SH-SY5Y (cell line): ENCODE data around the gene OBSL1.
A peak's percentile ranks its signal among the peaks of the same experiment; 100 is the strongest.

Experiments used
- GATA2 ChIP-seq: IDR thresholded peaks from 2 replicates; pipeline ENCODE4 v1.6.1; 2011; ENCODE audit warnings: mild to moderate bottlenecking, low read depth, low read length
- GATA3 ChIP-seq: IDR thresholded peaks from 2 replicates; pipeline ENCODE4 v1.6.1; 2011; ENCODE audit warnings: low read depth, mild to moderate bottlenecking, low read length, moderate library complexity

DNA sequence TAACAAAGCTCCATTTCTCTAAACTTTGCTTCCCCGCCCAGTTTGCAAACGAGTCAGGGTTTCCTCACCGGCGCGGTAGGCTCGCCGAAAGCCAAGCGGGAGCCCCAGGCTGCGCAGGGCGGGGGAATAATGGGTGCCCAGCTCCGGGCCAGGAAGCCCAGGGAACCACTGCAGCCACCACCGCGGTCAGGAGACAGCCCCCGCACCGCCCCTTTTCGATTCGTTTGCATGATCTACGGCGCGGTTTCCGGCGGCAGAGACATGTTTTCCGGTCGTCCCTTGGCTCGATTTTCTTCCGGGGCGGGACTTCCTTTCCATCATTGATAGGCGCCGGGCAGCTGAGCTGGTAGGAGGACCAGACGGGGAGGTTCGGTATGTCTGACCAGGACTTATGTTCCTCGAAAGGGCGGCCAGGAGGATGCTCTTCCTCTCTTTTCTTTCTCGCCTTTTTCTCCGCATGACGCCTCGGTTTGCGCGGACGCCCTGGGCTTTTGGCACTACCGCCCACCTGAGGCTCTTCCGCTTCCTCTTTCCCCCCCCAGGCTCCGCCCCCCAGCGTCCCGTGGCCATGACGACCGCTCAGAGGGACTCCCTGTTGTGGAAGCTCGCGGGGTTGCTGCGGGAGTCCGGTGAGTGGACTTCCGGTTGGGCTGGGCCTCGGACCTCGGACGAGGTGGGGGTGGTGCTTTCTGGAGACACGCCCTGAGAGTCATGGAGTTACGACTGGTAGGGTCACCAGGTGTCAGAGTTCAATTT lies 26.4 kb upstream of the OBSL1 start, which contains the start of gene STK11IP:
- TF ChIP-seq GATA3 (no peak), GATA2 (peak; percentile 33; the same call in 1 of the 2 replicates)
